AML-193 (cell line): ENCODE data around the gene BMPR1A.
"Not testable (repeated sequence)": the region's sequence is repeated elsewhere in the genome, so short reads cannot be mapped to it uniquely, and the experiment has no call there.

ENCODE experiments used
- DNase-seq, 2 experiments: peaks; one replicate each; lab custom pipeline; 2025; lab: John Stamatoyannopoulos, UW

The BMPR1A gene

DNA sequence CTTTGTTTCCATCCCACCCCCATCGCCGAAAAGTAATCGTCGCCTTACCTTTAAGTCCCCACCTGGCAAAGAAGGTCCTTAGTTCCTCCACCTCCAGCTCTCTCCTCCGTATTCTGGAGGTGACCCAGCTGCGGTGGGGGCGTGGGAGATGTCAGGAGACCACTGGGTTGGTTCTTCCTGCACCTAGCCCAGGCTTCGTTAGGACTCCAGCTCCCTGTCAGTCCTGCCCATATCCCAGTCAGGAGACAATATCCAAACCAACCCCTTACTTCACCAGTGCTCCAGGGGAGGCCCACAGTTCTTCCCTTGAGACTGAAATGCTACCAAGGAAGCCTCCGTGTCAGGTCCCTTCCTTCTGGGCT, 212.6 kb downstream of the BMPR1A start:
- DNase-seq = no peak

DNA sequence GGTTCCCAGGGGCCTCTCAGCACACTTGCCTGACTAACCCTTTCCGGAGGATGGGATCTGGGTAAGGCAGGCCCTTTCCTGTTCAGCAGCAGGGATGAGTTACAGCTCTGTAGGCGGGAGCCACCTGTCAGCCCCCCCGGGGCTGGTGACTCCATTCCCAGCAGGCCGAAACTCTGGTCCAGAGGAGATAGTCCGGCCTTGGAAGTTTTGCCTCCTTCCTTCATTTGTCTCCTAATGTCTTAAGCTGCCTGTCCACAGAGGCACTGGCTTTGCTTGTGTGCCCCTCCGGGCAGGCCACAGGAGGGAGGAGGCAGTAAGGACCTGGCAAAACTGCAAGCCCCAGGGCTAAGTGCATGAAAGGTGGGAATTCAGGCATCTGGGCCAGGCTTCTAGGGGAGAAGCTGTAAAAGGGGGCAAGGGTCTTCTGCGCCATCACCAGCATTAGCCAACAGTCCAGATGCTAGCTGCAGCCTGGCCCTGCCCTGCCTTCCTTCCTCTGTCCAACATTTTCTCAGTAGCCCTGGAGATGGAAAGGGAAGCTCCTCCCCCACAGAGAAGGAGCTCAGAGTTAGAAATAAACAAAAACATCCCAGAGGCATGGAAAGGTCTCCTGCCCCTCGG, 213.1 kb downstream of the BMPR1A start:
- DNase-seq = no peak

DNA sequence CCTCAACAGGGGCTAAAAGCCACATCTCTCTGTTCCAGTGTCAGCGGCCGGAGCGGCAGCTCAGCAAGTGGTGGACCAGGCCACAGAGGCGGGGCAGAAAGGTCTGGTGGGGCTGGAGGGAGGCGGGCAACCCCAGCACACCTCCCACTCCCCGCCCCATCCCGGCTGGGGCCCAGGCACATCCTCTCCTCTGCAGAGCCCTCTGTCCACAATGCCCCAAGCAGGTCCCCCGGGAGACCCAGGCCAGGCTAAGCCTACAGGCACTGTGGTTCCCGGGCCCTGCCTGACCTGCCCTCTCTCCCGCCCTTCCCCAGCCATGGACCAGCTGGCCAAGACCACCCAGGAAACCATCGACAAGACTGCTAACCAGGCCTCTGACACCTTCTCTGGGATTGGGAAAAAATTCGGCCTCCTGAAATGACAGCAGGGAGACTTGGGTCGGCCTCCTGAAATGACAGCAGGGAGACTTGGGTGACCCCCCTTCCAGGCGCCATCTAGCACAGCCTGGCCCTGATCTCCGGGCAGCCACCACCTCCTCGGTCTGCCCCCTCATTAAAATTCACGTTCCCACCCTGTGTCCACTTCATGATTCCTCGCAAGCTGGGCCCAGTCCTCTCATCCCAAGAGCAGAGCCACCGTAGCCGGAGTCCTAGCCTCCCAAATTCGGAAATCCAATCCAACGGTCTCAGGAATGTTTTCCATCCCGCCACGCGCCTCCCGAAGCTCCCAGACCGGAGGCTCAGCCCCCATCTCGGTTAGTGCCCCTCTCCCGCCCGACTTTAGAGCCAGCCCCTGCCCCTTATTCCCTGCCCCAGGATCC, 214.0 kb downstream of the BMPR1A start:
- DNase-seq = no peak

DNA sequence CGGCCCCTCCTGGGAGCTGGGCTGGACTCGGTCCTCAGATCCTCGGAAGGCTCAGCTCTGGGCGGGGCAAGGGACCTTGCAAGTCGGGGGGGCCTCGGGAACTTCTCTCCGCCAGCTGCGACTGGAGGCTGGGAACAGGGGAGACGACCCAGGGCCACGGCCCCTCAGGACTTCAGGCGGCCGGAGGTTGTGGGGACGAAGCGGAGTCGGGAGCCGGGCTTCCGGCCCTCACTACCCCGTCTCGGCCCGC, 214.5 kb downstream of the BMPR1A start:
- DNase-seq = peak in 1 of 2 experiments; percentile 8

DNA sequence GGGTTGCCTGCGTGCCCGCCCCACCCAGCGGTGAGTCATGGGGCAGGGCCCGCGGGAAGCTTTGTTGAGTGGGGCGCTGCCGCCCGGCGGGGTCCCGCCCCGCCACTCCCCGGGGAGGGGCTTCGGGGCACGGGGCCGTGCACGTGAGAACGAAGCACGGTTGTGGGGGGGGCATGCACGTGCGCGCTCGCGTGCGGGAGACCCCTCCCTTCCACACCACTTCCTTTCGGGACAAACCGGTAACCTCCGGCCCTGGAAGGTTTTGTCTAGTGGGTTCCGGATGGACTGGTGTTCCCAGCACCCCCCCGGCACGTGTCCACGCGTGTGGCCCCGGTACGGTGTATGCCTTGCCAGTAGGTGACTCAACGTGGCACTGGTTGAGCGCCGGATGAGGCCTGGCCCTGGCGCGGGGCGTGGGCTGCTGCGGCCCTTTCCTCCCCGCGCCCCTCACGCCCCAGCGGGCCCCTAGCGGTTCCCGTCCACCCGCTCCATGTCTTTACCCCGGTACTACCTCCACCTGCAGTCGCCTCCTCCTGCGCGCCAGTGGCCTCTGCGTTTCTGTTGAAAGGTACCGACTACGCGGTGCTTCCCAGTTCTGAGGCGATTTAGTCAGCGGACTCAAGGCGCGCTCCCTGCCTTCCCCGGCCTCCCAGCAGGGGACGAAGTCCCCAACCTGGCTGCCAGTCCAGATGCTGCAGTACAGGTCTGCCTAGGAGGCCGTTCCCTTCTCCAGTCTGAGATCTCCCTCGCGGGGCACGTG, 215.0 kb downstream of the BMPR1A start:
- DNase-seq = peak in 1 of 2 experiments; percentile 32

DNA sequence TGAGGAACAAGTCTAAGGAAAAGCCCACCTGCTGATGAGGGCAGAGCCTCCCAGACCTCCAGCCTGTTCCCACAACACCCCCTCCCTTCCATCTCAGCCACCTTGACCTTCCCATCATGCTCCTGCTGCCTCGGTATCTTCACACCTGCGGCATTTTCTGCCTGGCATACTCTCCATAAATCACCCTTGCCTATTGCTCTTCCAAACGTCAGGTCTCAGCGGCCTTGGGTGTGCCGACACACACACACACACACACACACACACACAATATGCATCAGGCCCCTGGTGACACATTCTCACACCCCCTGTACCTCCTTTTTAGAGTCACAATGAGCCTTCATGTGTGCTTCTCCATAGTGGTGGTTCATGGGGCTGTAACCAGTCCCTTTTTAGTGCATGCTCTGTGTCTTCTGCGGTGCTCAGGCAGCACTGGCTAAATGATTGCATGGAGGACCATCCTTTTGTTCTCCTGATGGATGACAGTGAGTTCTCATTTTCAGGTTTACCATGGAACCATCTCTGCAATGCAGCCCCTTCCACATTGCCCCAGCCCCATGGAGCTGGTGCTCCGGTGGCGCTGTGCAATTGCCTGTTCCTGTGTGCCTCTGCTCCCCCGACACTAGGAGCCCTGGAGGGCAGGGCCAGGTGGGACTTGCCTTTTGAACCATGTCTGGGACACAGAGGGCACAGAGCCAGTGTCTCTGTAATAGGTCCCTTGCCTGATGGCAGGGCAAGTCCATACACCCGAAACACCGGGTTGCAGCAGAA, 216.4 kb downstream of the BMPR1A start:
- DNase-seq = no peak

DNA sequence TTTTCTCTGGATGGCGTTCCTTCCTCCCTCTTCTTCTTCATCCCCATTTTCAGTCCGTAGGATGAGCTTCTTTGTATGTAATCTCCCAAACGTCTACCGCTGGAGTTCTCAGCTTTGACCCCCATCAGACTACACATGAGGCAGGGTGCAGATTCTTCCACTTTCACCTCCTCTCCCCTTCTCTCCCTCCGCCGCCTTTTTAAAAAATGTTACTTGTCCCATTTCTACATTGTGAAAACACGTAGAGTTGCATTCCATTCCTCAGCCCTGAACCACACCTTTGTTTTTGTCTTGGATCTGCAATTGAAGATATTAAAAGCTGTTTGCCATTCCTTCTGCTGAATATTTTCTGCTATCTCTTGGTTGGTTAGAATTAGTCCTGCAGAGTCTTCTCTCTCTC, 218.1 kb downstream of the BMPR1A start:
- no peak for DNase-seq

DNA sequence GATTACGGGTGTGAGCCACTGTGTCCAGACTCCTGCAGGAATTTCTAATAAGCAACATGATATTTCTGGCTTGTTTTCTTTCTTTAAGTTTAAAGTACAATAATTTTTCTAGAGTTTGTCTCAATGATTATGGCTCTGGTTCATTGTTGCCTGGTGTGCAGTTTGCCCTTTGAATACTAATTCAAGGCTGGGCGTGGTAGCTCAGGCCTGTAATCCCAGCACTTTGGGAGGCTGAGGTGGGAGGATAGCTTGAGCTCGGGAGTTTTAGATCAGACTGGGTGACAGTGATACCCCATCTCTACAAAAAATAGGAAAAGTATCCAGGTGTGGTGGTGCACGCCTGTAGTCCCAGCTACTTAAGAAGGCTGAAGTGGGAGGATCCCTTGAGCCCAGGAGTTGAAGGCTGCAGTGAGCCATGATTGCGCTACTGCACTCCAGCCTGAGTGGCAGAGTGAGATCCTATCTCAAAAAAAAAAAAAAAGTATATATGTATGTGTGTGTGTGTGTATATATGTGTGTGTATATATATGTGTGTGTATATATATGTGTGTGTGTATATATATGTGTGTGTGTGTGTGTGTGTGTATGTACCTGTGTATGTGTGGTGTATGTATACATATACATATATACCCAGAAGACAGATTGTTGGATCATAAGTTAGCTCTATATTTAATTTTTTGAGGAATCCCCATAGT, 220.1 kb downstream of the BMPR1A start:
- DNase-seq = no peak

DNA sequence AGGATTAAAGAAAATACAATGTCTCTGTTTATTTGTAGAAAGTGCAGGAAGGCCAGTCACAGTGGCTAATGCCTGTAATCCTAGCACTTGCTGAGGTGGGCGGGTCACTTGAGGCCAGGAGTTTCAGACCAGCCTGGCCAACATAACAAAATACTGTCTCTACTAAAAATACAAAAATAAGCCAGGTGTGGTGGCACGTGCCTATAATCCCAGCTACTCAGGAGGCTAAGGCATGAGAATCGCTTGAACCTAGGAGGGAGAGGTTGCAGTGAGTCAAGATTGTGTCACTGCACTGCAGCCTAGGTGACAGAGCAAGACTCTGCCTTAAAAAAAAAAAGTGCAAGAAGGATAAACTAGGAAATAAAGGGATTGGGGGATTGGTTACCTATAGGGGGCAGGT, 222.0 kb downstream of the BMPR1A start:
- not testable (repeated sequence) for DNase-seq

DNA sequence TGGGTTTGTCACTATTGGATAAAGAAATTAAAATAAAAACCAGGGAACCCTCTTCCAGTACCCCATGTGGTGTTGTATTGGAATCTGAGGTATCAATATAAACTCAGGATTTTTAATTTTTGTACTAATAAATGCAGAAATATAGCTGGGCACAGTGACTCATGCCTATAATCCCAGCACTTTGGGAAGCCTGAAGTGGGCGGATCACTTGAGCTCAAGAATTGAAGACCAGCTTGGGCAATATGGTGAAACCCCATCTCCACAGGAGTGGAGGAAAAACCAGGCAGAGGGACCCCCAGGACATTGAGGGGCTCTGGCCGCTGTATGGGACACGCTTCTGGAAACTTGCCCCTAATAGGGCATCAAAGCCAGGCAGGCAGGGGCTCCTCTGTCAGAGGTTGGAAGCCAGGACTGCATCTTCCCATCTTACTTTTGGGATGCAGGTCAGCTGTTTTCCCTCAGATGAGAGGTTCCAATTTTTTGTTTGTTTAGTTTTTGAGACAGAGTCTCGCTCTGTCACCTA, 222.9 kb downstream of the BMPR1A start:
- no peak for DNase-seq

DNA sequence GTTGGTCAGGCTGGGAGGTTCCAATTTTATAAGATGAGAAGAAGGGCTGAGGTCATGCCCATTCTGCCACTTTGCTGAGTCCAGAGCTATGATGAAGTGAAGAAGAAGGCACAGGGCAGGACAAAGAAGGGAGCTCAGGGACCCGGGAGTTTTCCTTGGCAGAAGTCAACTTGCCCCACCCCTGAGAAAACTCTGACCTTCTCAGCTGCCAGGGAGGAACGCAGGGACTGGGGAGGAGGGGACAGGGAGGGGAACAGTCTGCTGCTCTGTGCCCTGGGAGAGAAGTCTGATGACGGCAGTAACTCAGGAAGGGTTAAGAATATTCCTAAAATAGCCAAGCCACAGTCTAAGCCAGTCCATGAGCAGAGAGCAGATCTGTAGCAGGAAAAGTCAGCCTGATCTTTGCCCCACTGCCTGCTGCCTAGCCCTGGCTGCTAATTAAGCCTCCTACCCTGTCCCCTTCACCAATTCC, 223.6 kb downstream of the BMPR1A start:
- DNase-seq = no peak

DNA sequence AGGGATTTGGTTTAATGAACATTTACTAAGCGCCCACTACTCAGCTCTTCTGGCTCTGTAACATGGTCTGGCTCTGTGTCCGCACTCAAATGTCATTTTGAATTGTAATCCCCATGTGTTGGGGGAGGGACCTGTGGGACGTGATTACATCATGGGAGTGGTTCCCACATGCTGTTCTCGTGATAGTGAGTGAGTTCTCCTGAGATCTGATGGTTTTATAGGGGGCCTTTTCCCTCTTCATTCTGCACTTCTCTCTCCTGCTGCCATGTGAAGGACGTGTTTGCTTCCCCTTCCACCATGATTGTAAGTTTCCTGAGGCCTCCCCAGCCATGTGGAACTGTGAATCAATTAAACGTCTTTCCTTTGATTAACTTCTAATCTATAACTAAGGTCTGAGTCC, 224.6 kb downstream of the BMPR1A start:
- DNase-seq = not testable (repeated sequence)

DNA sequence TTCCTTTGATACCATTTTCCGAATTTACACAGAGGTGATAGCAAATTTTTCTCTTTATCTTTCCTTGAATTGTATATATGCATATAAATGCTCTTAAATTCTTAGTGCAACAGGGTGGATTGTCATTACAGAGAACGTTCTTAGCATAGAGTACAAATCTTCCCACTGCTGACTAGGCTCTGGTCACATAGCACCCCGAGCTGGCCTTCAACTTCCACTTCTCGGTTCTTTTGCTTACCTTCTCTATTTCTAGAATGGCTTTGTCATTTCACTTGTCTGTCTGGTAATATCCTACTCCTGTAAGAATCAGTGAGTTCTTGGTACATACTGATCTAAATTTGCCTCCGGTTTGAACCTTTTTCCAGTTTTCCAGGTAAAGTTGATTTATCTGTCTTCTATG, 225.3 kb downstream of the BMPR1A start:
- no peak for DNase-seq
